ENCODE data around the gene GIMAP2.

GRCh38 chr7:150665896-150666295 lies 19.6 kb upstream of the GIMAP2 start:
- TF ChIP-seq POLR2AphosphoS5 (IDR thresholded peaks at IDR 0.05) (no peak), CTCF (IDR thresholded peaks at IDR 0.05) (no peak), POLR2A (IDR thresholded peaks at IDR 0.05) (no peak), EP300 (IDR thresholded peaks at IDR 0.05) (no peak)

Data from sigmoid colon (tissue), 4 donors.